Stimulated activated CD4-positive, alpha-beta T cell treated with anti-CD3 and anti-CD28 coated beads, Interleukin-12 subunit alpha, Interleukin-12 subunit beta, amount 100 ng/mL, for 24 hours (primary cell): ENCODE data around the gene FRMD3.

Source experiments
- DNase-seq, 2 experiments: peaks; one replicate each; pipeline ENCODE4 v3.0.0-alpha.2; 2020; ENCODE audit warnings: low read depth in 2 of 2

The FRMD3 gene

DNA sequence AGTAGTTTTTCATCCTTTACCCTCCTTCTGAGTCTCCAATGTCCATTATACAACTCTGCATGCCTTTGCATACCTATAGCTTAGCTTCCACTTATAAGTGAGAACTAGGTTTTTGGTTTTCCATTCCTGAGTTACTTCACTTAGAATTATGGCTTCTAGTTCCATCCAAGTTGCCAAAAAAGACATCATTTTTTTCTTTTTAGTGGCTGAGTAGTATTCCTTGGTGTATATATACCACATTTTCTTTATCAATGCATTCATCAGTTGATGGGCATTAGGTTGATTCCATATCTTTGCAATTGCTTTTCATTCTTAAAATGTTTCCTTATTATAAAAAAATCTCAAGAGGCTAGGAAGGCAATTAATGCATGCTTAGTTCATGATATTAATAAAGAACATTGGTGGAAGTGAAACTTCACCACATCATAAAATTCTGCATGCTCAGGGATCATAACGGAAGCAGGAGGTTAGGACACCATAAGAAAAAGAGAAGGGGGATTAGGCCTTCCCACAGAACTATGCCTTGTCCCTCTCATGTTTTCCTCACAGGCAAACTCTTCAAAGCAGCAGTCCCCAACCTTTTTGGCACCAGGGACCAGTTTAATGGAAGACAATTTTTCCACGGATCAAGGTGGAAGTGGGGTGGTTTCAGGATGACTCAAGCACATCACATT is 105.2 kb downstream of the FRMD3 start:
- DNase-seq, result no peak

DNA sequence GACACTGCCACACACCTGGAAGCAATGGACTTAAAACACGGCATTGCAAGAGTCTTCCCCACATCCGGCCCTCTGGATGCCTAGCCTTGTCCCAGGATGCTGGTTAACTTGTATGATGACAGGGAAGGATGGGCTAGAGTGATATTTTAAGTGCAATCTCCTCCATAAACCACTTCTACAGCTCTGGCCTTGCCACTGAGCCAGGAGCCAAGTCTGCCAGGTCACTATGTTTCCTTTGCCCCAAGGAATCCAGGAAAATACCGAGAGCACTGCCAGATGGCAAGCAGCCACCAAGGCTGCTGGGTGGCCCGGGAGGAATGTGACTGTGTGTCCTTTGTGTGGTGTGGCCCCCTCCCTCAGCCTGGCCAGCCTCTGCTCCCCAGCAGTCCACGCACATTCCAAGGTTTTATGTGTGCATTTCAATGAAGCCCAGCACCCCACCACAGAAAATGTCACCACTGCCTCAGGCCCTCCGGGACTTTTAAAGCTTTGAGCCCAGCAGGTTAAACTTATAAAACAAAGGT is 106.0 kb downstream of the FRMD3 start:
- DNase-seq, result no peak

DNA sequence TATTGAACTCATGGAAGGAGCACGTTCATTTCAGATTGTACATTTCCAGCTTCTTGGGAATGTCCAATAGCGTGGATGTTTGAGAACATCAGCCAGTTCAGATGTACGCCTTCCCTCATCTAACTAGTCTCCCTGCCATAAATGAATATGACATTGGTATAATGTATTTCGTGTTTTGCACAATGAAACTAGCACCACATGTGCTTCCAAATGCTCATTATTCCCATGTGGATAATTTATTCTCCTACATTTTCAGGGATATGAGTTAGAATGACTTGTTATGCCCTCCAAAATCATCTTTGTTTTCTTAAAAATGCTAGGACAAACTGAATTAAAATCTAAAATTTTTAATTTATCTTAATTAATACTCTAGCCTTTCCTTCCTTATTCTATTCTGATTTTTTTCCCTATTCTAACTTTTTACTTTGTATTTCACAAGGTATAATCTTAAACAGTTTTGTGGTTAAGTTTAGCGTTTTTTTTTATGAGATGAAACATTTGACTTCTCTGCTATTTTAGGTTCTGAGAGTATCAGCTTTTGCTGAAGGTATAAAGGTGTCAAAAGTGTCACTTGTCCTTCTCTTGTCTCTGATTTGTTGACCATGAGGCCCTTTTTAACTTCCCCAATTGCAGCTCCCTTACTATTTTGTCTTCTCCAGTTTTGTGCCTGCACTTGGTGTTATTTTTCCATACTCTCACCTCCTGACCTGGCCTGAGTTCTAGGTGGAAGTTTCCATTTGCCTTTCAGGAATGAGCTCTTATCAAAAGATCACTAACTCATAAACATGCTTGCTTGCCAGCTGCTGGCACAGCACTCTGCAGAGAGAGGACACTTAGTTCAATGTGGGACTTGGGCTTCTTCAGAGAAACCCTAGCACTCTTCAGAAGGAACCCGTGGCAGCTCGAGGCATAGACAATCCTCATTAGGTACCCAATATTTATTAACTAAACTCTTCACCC is 106.8 kb downstream of the FRMD3 start:
- no peak for DNase-seq

DNA sequence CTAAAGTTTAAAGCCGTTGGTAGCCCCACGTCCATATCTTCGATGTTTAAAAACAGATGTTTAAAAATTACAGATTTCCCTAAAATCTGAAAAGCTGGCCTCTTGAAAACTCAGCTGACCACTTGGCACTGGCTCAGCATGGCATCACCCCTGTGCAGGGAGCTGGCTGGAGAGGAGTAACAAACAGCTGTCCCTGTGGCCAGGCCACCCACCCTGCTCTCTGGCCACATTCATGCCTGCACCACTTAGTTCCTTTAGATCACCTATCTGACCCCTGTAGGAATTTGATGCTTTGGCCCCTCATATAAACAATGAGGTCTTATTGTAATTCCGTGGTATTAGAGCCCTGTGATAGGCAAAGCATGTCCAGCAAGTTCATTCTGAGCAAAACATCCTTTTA is 107.5 kb downstream of the FRMD3 start:
- no peak for DNase-seq

DNA sequence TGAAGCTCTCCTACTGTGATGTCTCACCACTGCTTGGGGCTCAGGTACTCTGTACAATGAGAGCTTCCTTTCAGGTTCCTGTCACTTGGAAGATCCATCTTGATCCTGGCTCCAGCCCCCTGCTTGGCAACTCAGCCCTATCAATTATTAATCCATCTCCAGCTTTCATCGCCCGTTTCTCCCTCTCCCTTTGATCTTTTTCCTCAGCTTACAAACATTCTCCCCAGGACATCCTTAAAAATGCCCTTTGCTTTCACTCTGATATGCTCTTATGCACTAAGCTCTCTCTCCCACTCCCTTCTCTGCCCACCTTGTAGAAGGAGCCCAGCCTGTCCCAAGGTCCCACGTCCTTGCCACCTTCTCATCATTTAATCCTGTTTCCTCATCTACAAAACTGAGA is 109.0 kb downstream of the FRMD3 start:
- DNase-seq, result no peak

DNA sequence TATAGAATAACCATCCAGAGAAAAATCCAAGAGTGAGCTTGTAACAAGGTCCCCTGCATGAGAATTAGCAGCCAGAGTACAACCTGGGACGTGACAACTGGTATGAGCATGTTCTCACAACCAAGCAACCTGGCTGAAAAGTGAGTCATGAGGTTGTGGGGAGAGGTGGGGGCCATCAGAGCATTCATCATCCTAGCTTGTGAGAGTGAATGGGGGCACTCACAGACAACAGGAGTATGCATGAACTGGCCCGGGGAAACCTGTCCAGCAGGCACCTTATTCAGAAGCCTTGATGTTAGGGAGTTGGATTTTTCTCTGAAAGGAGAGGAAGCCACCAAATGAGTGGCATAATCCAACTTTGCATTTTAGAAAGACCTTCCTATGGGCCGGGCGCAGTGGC is 113.0 kb downstream of the FRMD3 start:
- DNase-seq, result no peak

DNA sequence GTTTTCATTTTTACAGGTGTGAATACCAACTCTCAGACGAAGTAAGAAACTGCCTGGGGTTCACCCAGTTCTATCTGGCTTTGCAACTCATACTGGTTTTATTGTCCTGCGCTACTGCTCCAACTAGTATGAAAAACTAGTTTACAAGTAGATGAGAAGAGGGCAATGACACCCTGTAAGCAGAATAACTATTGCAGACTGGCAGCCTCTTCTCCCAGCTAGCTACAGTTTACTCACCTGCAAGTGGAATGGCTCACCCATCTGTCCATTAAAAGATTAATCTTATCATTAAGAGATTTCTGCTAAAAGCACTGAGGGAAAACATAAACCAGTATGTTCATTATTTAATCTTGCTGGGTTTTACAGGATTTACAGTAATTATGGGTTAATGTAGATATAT is 113.4 kb downstream of the FRMD3 start:
- no peak for DNase-seq

DNA sequence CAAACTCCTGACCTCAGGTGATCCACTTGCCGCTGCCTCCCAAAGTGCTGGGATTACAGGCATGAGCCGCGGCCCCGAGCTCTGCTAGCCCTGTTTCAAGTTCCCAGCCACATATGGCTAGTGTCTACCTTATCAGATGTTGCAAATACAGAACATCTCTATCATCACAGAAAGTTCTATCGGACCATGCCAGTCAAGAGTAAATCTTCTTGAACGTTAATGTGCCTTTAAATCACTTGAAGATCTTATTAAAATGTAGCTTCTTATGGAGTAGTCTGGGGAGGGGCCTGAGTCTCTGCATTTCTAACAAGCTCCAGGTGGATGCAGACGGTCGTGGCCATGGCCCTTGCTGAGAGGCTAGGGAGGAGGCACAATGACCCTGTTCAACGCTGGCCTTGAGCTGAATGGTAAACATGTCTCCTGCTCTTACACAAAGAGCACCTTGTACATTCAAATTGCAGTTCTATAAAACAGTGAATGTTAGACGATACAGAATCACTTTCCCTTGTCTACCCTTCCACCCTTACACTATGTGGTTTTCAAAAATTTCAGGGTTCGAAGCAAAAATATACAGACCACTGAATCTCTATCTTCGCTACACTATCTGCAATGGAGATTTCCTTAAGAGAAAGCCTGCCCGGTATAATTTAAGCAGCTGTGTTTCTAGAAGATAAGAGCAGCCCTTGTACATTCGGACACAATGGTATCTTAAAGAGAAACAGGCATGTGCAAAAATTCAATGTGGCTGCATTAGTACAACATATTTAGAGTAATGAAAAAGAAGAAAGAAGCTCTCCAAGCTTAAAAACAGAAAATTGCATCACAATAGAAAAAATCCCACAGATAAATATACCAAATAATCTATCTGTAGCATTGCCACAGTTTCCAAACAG is 114.1 kb downstream of the FRMD3 start:
- DNase-seq, result no peak

DNA sequence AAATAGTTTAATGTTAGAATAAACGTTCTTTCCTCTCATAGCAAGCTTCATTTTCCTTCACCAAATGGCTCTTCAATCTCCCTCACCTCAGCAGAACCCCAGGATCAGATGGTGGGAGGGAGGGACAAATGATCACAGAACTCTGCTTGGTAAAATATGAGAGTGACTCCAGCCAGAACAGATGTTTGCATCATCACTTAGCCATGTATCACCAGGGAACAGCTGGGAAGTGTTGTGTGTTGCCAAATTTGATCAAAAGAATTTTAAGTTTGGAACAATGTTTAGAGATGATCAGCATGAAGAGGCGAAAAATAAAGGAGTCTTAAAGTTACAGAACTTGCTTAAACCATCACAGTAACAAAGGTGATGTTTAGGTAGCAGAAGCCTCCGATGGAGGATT is 115.7 kb downstream of the FRMD3 start:
- no peak for DNase-seq

DNA sequence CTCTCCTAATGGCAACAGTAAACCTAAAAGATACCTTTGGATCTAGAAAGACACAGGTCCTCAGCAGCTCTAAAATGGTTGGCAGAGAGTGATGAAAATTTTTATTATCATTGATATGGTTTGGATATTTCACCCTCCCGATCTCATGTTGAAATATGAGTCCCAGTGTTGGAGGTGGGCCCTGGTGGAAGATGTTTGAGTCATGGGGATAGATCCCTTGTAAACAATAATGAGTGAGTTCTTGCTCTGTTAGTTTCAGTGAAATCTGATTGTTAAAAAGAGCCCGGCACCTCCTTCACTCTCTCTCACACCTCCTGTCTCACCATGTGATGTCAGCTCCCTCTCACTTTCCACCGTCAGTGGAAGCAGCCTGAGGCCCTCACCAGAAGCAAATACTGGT is 117.7 kb downstream of the FRMD3 start:
- DNase-seq, result no peak

DNA sequence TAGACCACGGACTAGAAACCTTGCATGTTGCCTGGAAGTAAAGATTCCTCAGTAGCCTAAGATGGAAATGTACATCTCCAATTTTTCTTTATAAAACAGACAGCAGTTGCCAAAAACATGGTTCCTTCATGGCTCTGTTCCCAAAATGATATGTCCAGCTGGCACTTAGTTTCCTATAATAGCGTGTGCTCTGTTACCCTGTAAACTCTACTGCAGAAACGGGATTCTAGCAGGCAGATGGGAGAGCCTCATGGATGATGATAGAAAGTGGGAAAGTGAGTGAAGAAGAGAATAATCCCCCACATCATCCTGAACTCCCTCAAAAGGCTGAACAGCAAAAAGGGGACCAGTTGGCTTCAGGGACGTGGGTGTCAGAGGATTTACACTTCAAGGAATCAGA is 118.2 kb downstream of the FRMD3 start:
- no peak for DNase-seq

DNA sequence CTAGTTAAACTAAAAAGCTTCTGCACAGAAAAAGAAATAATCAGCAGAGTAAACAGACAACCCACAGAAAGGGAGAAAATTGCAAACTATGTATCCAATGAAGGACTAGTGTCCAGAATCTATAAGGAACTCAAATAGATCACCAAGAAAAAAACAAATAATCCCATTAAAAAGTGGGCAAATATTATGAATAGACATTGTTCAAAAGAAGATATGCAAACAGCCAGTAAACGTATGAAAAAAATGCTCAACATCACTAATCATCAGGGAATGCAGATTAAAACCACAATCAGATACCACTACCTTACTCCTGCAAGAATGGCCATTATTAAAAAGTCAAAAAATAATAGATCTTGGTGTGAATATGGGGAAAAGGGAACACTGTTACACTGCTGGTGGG is 119.9 kb downstream of the FRMD3 start:
- no peak for DNase-seq

DNA sequence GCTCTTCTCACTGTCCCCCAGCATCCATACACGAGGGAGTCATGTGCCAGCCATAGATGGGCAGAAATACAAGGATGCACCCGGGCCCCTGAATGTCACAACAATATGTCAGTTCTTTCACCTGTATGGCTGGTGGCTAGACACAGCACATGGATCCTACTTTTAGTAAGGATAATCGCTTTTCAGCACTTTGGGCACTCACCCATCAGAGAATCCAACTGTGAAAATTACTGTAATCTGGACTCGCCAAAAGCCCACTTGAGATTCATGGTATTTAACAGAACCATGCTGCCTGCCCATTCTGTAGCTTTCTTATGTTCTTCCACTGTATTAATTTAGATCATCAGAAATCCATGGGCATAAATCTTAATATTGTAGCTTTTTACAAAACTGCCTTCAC is 124.8 kb downstream of the FRMD3 start:
- no peak for DNase-seq

DNA sequence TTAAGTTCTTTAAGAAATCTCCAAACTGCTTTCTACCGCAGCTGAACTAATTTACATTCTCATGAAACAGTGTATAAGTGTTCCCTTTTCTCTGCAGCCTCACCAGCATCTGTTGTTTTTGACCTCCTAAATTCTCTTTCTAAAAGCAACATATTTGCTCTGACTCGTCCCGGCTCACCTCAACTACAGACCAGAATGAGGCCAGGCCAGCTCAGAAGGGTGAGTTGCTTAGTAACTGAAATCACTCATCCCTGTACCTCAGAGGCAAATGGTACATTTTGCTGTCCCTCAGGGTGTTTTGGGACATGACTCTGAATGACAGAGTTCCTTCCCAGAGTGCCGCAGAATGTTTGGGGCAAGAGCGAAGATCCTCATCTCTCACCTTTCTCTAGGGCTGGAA is 127.5 kb downstream of the FRMD3 start:
- no peak for DNase-seq

DNA sequence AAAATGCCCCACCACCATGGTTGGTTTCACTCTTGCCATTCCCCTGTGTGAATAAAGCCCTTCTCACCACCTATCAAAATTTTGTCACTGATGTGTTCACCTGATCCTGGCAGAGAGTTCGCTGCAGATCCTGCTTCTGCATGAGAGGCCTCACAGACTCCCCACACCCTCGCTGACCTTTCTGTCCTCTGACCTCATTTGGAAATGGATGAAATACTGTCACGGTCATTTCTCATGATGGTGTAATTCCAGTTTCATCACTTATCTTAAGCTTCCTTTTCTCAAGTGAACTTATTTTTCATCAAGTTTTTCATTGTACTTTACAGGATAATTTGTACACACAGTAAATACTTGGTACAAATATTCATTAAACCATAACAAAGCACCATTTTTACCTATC is 131.3 kb downstream of the FRMD3 start:
- no peak for DNase-seq

DNA sequence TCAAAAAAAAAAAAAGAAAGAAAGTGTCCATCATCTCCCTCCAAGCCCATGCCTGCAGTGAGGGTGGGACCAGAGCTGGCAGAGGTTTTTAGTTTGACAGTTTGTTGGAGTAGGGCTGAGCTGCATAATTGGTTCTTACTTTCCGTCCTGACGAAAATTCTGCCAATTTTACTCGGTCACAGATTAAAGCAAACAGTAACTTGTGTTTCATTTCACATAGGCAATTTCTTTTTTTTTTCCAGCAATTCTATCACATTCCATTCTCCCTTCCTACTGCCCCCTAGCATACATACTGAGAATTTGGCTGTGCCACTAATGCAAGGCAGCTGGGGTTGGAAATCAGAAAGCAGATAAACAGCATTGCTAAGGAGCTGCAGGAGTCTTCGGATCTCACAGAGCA is 132.4 kb downstream of the FRMD3 start:
- no peak for DNase-seq

DNA sequence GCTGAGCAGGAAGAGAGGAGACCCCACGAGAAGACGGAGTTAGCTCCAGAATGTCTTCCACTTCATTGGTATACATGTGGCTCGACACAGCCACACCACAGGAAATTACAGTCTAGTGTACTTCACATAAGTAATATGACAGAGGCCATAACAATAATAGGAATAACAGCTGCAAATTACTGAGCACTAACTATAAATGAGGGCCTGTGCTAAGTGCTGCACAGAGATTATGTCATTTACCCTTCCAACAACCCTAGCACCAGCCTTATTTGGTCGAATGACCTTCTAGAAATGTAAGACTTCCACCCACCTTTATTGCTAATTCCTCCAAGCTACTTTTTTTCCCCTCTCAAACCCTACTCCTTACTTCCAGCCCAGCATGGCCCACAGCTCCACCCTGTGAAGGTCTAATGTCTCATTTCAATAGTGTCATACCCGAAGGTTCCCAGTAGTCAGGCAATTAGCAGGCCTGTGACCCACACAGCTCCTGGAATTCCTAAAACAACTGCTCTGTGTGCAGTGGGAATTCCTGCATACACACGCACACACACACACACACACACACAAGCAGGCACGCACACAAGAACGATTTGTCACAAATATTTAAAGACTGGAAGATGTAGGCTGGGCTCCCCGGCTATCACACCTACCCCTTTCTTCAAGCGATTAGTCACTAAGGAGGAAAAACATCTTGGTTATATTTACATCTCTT is 134.5 kb downstream of the FRMD3 start:
- no peak for DNase-seq

DNA sequence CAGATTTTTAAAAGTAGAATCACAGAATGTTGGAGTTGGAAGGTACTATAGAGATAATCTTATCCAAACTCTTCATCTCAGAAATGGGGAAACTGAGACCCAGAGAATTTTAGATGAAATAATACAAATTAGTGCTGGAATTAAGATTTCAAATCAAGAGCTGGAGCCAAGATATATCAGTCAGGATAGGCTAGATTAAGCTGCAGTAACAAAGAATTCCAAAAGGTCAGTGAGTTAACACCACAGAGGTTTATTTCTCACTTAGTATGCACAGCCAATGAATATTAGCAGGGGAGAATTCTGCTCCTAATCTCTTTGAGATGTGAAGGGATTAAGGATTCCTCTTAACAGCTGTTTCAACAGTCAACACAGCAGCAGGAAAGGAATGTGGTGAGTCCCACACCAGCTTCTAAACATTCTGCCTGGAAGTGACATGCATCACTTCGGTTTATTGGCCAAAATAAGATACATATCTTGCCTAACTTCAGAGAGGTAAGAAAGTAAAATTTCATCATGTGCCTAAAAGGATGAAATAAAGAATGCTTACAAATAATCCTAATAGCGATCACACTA is 136.8 kb downstream of the FRMD3 start:
- no peak for DNase-seq

DNA sequence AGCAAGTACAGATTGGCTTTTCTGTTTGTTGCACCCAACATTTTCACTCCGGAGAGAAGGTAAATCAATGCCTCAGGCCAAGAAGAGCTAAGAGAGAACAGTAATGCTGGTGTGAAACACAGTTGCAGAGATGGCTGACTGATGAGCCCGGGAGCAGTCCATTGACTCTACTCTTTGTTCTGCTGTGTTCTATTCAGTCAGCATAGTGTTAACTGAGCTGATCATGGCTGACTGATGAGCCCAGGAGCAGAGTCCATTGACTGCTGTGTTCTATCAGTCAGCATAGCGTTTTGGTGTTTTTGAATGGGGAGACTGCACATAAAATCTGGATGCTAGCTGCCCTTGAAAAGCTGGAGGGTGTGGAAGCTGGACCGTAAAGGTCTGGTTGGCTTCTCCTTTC is 141.4 kb downstream of the FRMD3 start:
- DNase-seq, result no peak

DNA sequence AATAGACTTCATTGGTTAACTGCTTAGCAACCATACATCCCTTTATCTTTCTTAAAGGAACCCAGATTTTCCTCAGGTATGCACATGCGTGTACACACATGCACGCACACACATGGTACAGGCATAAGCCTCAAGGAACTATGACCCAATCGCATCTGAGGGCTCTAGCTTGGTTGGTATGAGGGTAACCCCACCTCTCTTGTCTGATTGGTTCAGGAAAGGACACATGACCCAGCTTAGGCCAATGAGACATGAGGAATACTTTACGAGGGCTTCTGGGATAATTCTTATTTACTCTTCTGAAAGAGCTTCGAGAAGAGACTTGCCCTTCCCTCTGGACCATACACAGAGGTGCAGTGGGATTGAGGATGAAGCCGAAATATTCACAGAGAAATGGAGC is 141.9 kb downstream of the FRMD3 start:
- DNase-seq, result no peak

DNA sequence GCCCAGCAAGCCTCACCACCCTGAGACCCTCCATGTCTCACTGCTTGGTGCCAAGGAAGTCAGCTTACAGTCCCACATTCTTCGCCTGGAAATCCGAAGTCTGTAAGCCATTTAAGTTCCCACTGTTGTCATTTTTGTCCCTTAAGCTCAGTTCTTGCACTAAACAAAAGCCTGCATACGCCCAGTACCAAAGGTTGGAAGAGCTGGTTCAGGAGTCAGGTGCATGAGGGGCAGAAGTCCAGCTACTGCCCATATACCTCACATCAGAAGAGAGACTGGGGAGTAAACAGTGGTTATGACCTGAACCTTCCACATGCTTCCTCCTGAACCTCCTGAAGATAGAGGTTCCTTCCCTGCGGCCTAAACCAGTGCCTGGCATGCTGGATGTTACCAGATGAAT is 146.0 kb downstream of the FRMD3 start:
- no peak for DNase-seq
